Sigmoid colon (tissue), 4 donors: Measurements from ENCODE around the gene STRADA.

Experiments
- CTCF ChIP-seq, 4 experiments: fragments of 450-650 bp in 3 of 4; fragments of 200-600 bp in 1 of 4; IDR thresholded peaks; one replicate each; pipeline ENCODE4 v1.5.1; 2016 to 2019; ENCODE audit warnings: antibody characterized with exemption in 4 of 4, mild to moderate bottlenecking in 3 of 4, moderate library complexity in 2 of 4
- EP300 ChIP-seq, 4 donors: sonication (generic); formaldehyde crosslinking; IDR thresholded peaks; one replicate each; pipeline ENCODE4 v1.6.1; 2017; ENCODE audit warnings: antibody characterized with exemption in 4 of 4
- POLR2A ChIP-seq, 2 donors: fragments of 450-650 bp; IDR thresholded peaks; one replicate each; pipeline ENCODE4 v1.6.1; 2016; ENCODE audit warnings: antibody characterized with exemption in 2 of 2, mild to moderate bottlenecking in 2 of 2, moderate library complexity in 2 of 2
- POLR2AphosphoS5 ChIP-seq, 4 donors: sonication (generic); formaldehyde crosslinking; IDR thresholded peaks; one replicate each; pipeline ENCODE4 v1.6.1; 2017; ENCODE audit warnings: antibody characterized with exemption in 4 of 4

GRCh38 chr17:63696381-63696961, 45.1 kb downstream of the STRADA start:
- TF ChIP-seq POLR2AphosphoS5 (IDR thresholded peaks at IDR 0.05) (peak in 2 of 4 donors; percentile 20 to 37), CTCF (IDR thresholded peaks at IDR 0.05) (peak in 2 of 4 experiments; percentile 20 to 40), POLR2A (IDR thresholded peaks at IDR 0.05) (no peak), EP300 (IDR thresholded peaks at IDR 0.05) (no peak)
